PC-3 (cell line): ENCODE data around the gene ITPRIP. TPM values are rescaled to one million over a fixed set of nuclear protein-coding genes. Genes with fewer than 3 reads are reported as not detected.

ENCODE experiments used
- ATAC-seq: fragments of 200-7000 bp; cut with Tn5 transposase; 2 replicates; pipeline ENCODE4 v1.9.1; 2020; ENCODE audit warnings: mild to moderate bottlenecking, moderate library complexity
- BruUV-seq: library from RNA; stranded (reverse); fragments of 400-500 nt; replicated peaks from 2 replicates; lab custom pipeline; 2021; lab: Mats Ljungman, UMichigan
- CTCF ChIA-PET: fragments of 300-600 bp; sonication (Branson Sonifier 250); formaldehyde crosslinking; loops from one replicate; lab custom pipeline; 2022; ENCODE audit warnings: antibody characterized with exemption; lab: Charles Lee
- POLR2A ChIA-PET: fragments of 300-600 bp; sonication (Branson Sonifier 250); formaldehyde crosslinking; loops from one replicate; lab custom pipeline; 2022; ENCODE audit warnings: antibody characterized with exemption; ENCODE audit not compliant: unreplicated experiment; lab: Charles Lee
- DNase-seq: peaks from one replicate; pipeline ENCODE4 v3.0.0-alpha.2; 2015
- H2AFZ ChIP-seq: fragments of 300-600 bp; sonication (generic); 2 replicates; pipeline ENCODE4 v1.6.0; 2016; ENCODE audit warnings: antibody characterized with exemption, low read length
- H3F3A ChIP-seq: fragments of 300-600 bp; sonication (generic); one replicate; pipeline ENCODE4 v1.6.0; 2017; ENCODE audit warnings: antibody characterized with exemption, low read length, control low read depth, mild to moderate bottlenecking; ENCODE audit not compliant: unreplicated experiment
- H3K27ac ChIP-seq: fragments of 300-600 bp; sonication (generic); 2 replicates; pipeline ENCODE4 v1.5.1; 2016; ENCODE audit warnings: mild to moderate bottlenecking, low read length
- H3K27me3 ChIP-seq: fragments of 300-600 bp; sonication (generic); 2 replicates; pipeline ENCODE4 v1.6.1; 2016; ENCODE audit warnings: low read length, mixed read lengths
- H3K36me3 ChIP-seq: fragments of 300-600 bp; sonication (generic); 2 replicates; pipeline ENCODE4 v1.6.1; 2016; ENCODE audit warnings: low read depth, mixed run types, low read length, mixed read lengths
- H3K4me1 ChIP-seq: fragments of 300-600 bp; sonication (generic); 2 replicates; pipeline ENCODE4 v1.5.1; 2016; ENCODE audit warnings: low read length; ENCODE audit not compliant: insufficient read depth
- H3K4me2 ChIP-seq: fragments of 300-600 bp; sonication (generic); 2 replicates; pipeline ENCODE4 v1.6.0; 2016; ENCODE audit warnings: low read length
- H3K4me3 ChIP-seq: fragments of 300-600 bp; sonication (generic); 2 replicates; pipeline ENCODE4 v1.5.1; 2016; ENCODE audit warnings: mild to moderate bottlenecking, low read length, mixed read lengths
- H3K79me2 ChIP-seq: fragments of 300-600 bp; sonication (generic); 2 replicates; pipeline ENCODE4 v1.6.1; 2017; ENCODE audit warnings: low read length, mixed read lengths
- H3K9ac ChIP-seq: fragments of 300-600 bp; sonication (generic); 2 replicates; pipeline ENCODE4 v1.6.0; 2016; ENCODE audit warnings: mild to moderate bottlenecking, low read length
- H3K9me2 ChIP-seq: fragments of 300-600 bp; sonication (generic); replicated peaks from 2 replicates; pipeline ENCODE4 v1.6.1; 2016; ENCODE audit warnings: mixed run types, low read length, mixed read lengths
- H3K9me3 ChIP-seq: fragments of 300-600 bp; sonication (generic); 2 replicates; pipeline ENCODE4 v1.6.1; 2016; ENCODE audit warnings: low read length, mixed read lengths
- H4K20me1 ChIP-seq: fragments of 300-600 bp; sonication (generic); 2 replicates; pipeline ENCODE4 v1.6.1; 2016; ENCODE audit warnings: low read length, mixed read lengths
- EZH2 ChIP-seq: fragments of 300-600 bp; sonication (generic); IDR thresholded peaks from one replicate; pipeline ENCODE4 v1.6.1; 2017; ENCODE audit warnings: antibody characterized with exemption, mild to moderate bottlenecking, low read length; ENCODE audit not compliant: unreplicated experiment
- EZH2phosphoT487 ChIP-seq: fragments of 300-600 bp; sonication (generic); IDR thresholded peaks from 2 replicates; pipeline ENCODE4 v1.6.1; 2018; ENCODE audit warnings: mild to moderate bottlenecking, antibody characterized with exemption, low read length, borderline replicate concordance
- intact Hi-C: fragments of 100-400 bp; cut with micrococcal nuclease; formaldehyde crosslinking; loops from 2 replicates; pipeline ENCODE4 v1.9.0; 2023
- total RNA-seq: library from RNA; depleted of rRNA; stranded (reverse); fragments of >200 nt; gene quantifications from 2 replicates; pipeline ENCODE4 v1.2.3, GENCODE V29; 2014
- TF ChIP-seq, protein P1 (sequence below): fragments of 300-600 bp; sonication (generic); conservative IDR thresholded peaks from 2 replicates; pipeline ENCODE4 v1.5.1; 2017; ENCODE audit warnings: antibody characterized with exemption, low read depth, mild to moderate bottlenecking, low read length

The ITPRIP gene
- total RNA-seq, 1 experiment from 2014 or later, result 7.0 TPM

GRCh38 chr10:104342941-104343411, 4.7 kb upstream of the ITPRIP start:
- no peaks in the 10 kb centered on the region for H3K36me3 ChIP-seq
- ChIA-PET CTCF (no interaction called here), POLR2A (no interaction called here)
- H3K27ac ChIP-seq, result no peak overlapping the region
- H3K9me2 ChIP-seq, result no peaks in the 10 kb centered on the region
- no peak overlapping the region for H2AFZ ChIP-seq
- H3K4me2 ChIP-seq, result no peak overlapping the region
- H3K9me3 ChIP-seq, result no peaks in the 10 kb centered on the region
- BruUV-seq, result no TSS peak
- H3F3A ChIP-seq, result no peaks in the 10 kb centered on the region
- no peak for ATAC-seq
- intact Hi-C loops, result no loop called here
- TF ChIP-seq EZH2phosphoT487, result no peak
- TF ChIP-seq, protein P1, sequence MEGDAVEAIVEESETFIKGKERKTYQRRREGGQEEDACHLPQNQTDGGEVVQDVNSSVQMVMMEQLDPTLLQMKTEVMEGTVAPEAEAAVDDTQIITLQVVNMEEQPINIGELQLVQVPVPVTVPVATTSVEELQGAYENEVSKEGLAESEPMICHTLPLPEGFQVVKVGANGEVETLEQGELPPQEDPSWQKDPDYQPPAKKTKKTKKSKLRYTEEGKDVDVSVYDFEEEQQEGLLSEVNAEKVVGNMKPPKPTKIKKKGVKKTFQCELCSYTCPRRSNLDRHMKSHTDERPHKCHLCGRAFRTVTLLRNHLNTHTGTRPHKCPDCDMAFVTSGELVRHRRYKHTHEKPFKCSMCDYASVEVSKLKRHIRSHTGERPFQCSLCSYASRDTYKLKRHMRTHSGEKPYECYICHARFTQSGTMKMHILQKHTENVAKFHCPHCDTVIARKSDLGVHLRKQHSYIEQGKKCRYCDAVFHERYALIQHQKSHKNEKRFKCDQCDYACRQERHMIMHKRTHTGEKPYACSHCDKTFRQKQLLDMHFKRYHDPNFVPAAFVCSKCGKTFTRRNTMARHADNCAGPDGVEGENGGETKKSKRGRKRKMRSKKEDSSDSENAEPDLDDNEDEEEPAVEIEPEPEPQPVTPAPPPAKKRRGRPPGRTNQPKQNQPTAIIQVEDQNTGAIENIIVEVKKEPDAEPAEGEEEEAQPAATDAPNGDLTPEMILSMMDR, result no peak
- no peak for TF ChIP-seq EZH2
- H3K27me3 ChIP-seq, result no peaks in the 10 kb centered on the region
- no peak for DNase-seq
- H3K9ac ChIP-seq, result no peak overlapping the region
- peaks cover 13% of the 10 kb centered on the region for H3K4me1 ChIP-seq
- peaks cover 5% of the 10 kb centered on the region for H3K79me2 ChIP-seq
- no peaks in the 10 kb centered on the region for H4K20me1 ChIP-seq
- no peak overlapping the region for H3K4me3 ChIP-seq

GRCh38 chr10:104340641-104341040, 2.4 kb upstream of the ITPRIP start:
- no peak for ATAC-seq
- Histone ChIP-seq H3F3A (no peaks in the 10 kb centered on the region), H3K4me3 (no peak overlapping the region), H2AFZ (no peak overlapping the region), H3K36me3 (no peaks in the 10 kb centered on the region), H4K20me1 (peaks cover 16% of the 10 kb centered on the region), H3K9me3 (no peaks in the 10 kb centered on the region), H3K4me1 (peaks cover 22% of the 10 kb centered on the region), H3K9ac (no peak overlapping the region), H3K79me2 (peaks cover 29% of the 10 kb centered on the region), H3K27me3 (no peaks in the 10 kb centered on the region), H3K9me2 (no peaks in the 10 kb centered on the region), H3K4me2 (no peak overlapping the region), H3K27ac (no peak overlapping the region)
- DNase-seq, result no peak
- BruUV-seq, result no TSS peak
- ChIA-PET POLR2A (no interaction called here), CTCF (no interaction called here)
- intact Hi-C loops, result no loop called here
- no peak for TF ChIP-seq EZH2
- TF ChIP-seq, protein P1, result no peak

DNA sequence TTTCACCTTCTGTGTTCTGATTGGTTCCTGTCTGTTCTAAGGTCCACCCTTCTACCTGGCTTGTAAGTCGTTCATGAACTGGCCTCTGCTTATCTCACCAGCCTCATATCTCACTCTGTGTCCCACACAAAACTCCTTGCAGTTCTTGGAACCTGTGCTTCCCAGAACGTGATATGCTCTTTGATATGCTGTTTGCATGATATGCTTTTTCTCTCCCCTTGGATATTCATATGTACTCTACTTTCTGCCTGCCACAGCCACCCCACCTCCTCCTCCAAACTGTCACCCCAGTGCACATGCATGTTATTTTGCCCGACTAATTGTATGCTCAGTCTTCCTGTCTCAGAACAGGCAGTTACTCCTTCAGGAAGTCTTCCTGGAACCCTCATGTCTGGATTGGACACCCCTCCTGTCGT, 1.9 kb upstream of the ITPRIP start:
- ChIA-PET CTCF (no interaction called here), POLR2A (interaction anchor here (0.6 kb wide), 1 partner anchor 11 kb away, joined by 3 read pairs; no protein-coding TSS in a partner anchor)
- Histone ChIP-seq H3K4me1 (peaks cover 27% of the 10 kb centered on the region), H3K9me3 (no peaks in the 10 kb centered on the region), H3K9me2 (no peaks in the 10 kb centered on the region), H3K4me3 (peak overlapping the region; percentile 93; the same call in 1 of the 2 replicates), H3K27ac (no peak overlapping the region), H4K20me1 (peaks cover 16% of the 10 kb centered on the region), H3K27me3 (no peaks in the 10 kb centered on the region), H3F3A (no peaks in the 10 kb centered on the region), H3K4me2 (peak overlapping the region; percentile 99), H3K9ac (no peak overlapping the region), H3K36me3 (no peaks in the 10 kb centered on the region), H3K79me2 (peaks cover 34% of the 10 kb centered on the region), H2AFZ (no peak overlapping the region)
- TF ChIP-seq EZH2 (no peak), EZH2phosphoT487 (no peak)
- TF ChIP-seq, protein P1, result no peak
- ATAC-seq (peak; percentile 13; the same call in 1 of the 2 replicates), DNase-seq (no peak)
- intact Hi-C loops, result no loop called here
- no TSS peak for BruUV-seq
